Measurements from ENCODE around the gene AASS.
"Not testable (repeated sequence)": the region's sequence is repeated elsewhere in the genome, so short reads cannot be mapped to it uniquely, and the experiment has no call there.

AASS gene

GRCh38 chr7:122143751-122144711 lies at the start of gene AASS:
Gene AASS (minus strand): TSS chr7:122144249. CDS start chr7:122133726, 10,523 bp downstream.
- Histone ChIP-seq H3K27me3 (ENCODE audit: control insufficient read depth, insufficient read depth, low read length) (no peaks in the 10 kb centered on the region), H3K9me3 (ENCODE audit: control insufficient read depth, insufficient read depth, low read depth, low read length) (no peaks in the 10 kb centered on the region), H3K9ac (ENCODE audit: low read length) (peak within 1 kb of the TSS; percentile 96), H3K36me3 (ENCODE audit: control insufficient read depth, insufficient read depth, low read length) (peaks cover 15% of the 10 kb centered on the region), H3K27ac (ENCODE audit: low read depth, low read length) (peak within 1 kb of the TSS; percentile 90), H3K4me3 (ENCODE audit: low read depth, low read length) (peak within 1 kb of the TSS; percentile 99), H3K4me1 (ENCODE audit: control insufficient read depth, insufficient read depth, low read length) (peaks cover 49% of the 10 kb centered on the region)

- H3K27me3 ChIP-seq (ENCODE audit: control insufficient read depth, insufficient read depth, low read length) = no peaks in the 10 kb centered on the region
- no peak overlapping the region for H3K4me3 ChIP-seq (ENCODE audit: low read depth, low read length)
- no peak overlapping the region for H3K9ac ChIP-seq (ENCODE audit: low read length)
- H3K36me3 ChIP-seq (ENCODE audit: control insufficient read depth, insufficient read depth, low read length) = no peaks in the 10 kb centered on the region; the same call in 1 of the 2 replicates
- no peak overlapping the region for H3K27ac ChIP-seq (ENCODE audit: low read depth, low read length)
- peaks cover 23% of the 10 kb centered on the region for H3K9me3 ChIP-seq (ENCODE audit: control insufficient read depth, insufficient read depth, low read depth, low read length)
- no peaks in the 10 kb centered on the region for H3K4me1 ChIP-seq (ENCODE audit: control insufficient read depth, insufficient read depth, low read length)
Observed at GRCh38 chr7:122188785-122189184, 44.7 kb upstream of the AASS start.

- Histone ChIP-seq H3K27me3 (ENCODE audit: control insufficient read depth, insufficient read depth, low read length) (no peaks in the 10 kb centered on the region), H3K4me1 (ENCODE audit: control insufficient read depth, insufficient read depth, low read length) (no peaks in the 10 kb centered on the region), H3K9me3 (ENCODE audit: control insufficient read depth, insufficient read depth, low read depth, low read length) (no peaks in the 10 kb centered on the region), H3K36me3 (ENCODE audit: control insufficient read depth, insufficient read depth, low read length) (no peaks in the 10 kb centered on the region), H3K4me3 (ENCODE audit: low read depth, low read length) (no peak overlapping the region), H3K27ac (ENCODE audit: low read depth, low read length) (no peak overlapping the region), H3K9ac (ENCODE audit: low read length) (no peak overlapping the region)
Observed at GRCh38 chr7:122183106-122183505, 39.1 kb upstream of the AASS start.

GRCh38 chr7:122182081-122182480 lies 38.0 kb upstream of the AASS start:
- no peaks in the 10 kb centered on the region for H3K9me3 ChIP-seq (ENCODE audit: control insufficient read depth, insufficient read depth, low read depth, low read length)
- H3K9ac ChIP-seq (ENCODE audit: low read length) = no peak overlapping the region
- no peaks in the 10 kb centered on the region for H3K4me1 ChIP-seq (ENCODE audit: control insufficient read depth, insufficient read depth, low read length)

GRCh38 chr7:122172144-122172543 lies 28.1 kb upstream of the AASS start:
- H3K4me3 ChIP-seq (ENCODE audit: low read depth, low read length); H3K9ac ChIP-seq (ENCODE audit: low read length); H3K36me3 ChIP-seq (ENCODE audit: control insufficient read depth, insufficient read depth, low read length); H3K27me3 ChIP-seq (ENCODE audit: control insufficient read depth, insufficient read depth, low read length); H3K27ac ChIP-seq (ENCODE audit: low read depth, low read length); H3K9me3 ChIP-seq (ENCODE audit: control insufficient read depth, insufficient read depth, low read depth, low read length): not testable (repeated sequence)
- H3K4me1 ChIP-seq (ENCODE audit: control insufficient read depth, insufficient read depth, low read length) = peaks cover 12% of the 10 kb centered on the region; the same call in 1 of the 2 replicates

More at GRCh38 chr7:122182081-122182480, 38.0 kb upstream of the AASS start:
- H3K27me3 ChIP-seq (ENCODE audit: control insufficient read depth, insufficient read depth, low read length) = no peaks in the 10 kb centered on the region
- no peak overlapping the region for H3K4me3 ChIP-seq (ENCODE audit: low read depth, low read length)
- no peak overlapping the region for H3K27ac ChIP-seq (ENCODE audit: low read depth, low read length)
- H3K36me3 ChIP-seq (ENCODE audit: control insufficient read depth, insufficient read depth, low read length) = no peaks in the 10 kb centered on the region

GRCh38 chr7:122166740-122167139 lies 22.7 kb upstream of the AASS start:
- Histone ChIP-seq H3K27ac (ENCODE audit: low read depth, low read length) (no peak overlapping the region), H3K36me3 (ENCODE audit: control insufficient read depth, insufficient read depth, low read length) (no peaks in the 10 kb centered on the region), H3K9ac (ENCODE audit: low read length) (no peak overlapping the region), H3K4me3 (ENCODE audit: low read depth, low read length) (no peak overlapping the region), H3K9me3 (ENCODE audit: control insufficient read depth, insufficient read depth, low read depth, low read length) (no peaks in the 10 kb centered on the region), H3K4me1 (ENCODE audit: control insufficient read depth, insufficient read depth, low read length) (peaks cover 6% of the 10 kb centered on the region; the same call in 1 of the 2 replicates), H3K27me3 (ENCODE audit: control insufficient read depth, insufficient read depth, low read length) (no peaks in the 10 kb centered on the region)

- Histone ChIP-seq H3K4me1 (ENCODE audit: control insufficient read depth, insufficient read depth, low read length) (peaks cover 1% of the 10 kb centered on the region; the same call in 1 of the 2 replicates), H3K27ac (ENCODE audit: low read depth, low read length) (no peak overlapping the region), H3K4me3 (ENCODE audit: low read depth, low read length) (no peak overlapping the region), H3K9me3 (ENCODE audit: control insufficient read depth, insufficient read depth, low read depth, low read length) (no peaks in the 10 kb centered on the region), H3K27me3 (ENCODE audit: control insufficient read depth, insufficient read depth, low read length) (no peaks in the 10 kb centered on the region), H3K9ac (ENCODE audit: low read length) (no peak overlapping the region), H3K36me3 (ENCODE audit: control insufficient read depth, insufficient read depth, low read length) (no peaks in the 10 kb centered on the region)
Observed at GRCh38 chr7:122166275-122166674, 22.2 kb upstream of the AASS start.

GRCh38 chr7:122161628-122162027 lies 17.6 kb upstream of the AASS start:
- H3K27me3 ChIP-seq (ENCODE audit: control insufficient read depth, insufficient read depth, low read length) = no peaks in the 10 kb centered on the region
- H3K36me3 ChIP-seq (ENCODE audit: control insufficient read depth, insufficient read depth, low read length) = no peaks in the 10 kb centered on the region
- no peak overlapping the region for H3K4me3 ChIP-seq (ENCODE audit: low read depth, low read length)
- H3K4me1 ChIP-seq (ENCODE audit: control insufficient read depth, insufficient read depth, low read length) = peaks cover 3% of the 10 kb centered on the region; the same call in 1 of the 2 replicates
- no peak overlapping the region for H3K27ac ChIP-seq (ENCODE audit: low read depth, low read length)
- H3K9me3 ChIP-seq (ENCODE audit: control insufficient read depth, insufficient read depth, low read depth, low read length) = no peaks in the 10 kb centered on the region
- H3K9ac ChIP-seq (ENCODE audit: low read length) = no peak overlapping the region

GRCh38 chr7:122155566-122155965 lies 11.5 kb upstream of the AASS start:
- Histone ChIP-seq H3K4me1 (ENCODE audit: control insufficient read depth, insufficient read depth, low read length) (peaks cover 17% of the 10 kb centered on the region; the same call in 1 of the 2 replicates), H3K27me3 (ENCODE audit: control insufficient read depth, insufficient read depth, low read length) (no peaks in the 10 kb centered on the region), H3K27ac (ENCODE audit: low read depth, low read length) (0 out of 2 replicates have a peak overlapping the region, but pooled peaks have one; percentile 30), H3K4me3 (ENCODE audit: low read depth, low read length) (no peak overlapping the region), H3K36me3 (ENCODE audit: control insufficient read depth, insufficient read depth, low read length) (no peaks in the 10 kb centered on the region), H3K9ac (ENCODE audit: low read length) (no peak overlapping the region), H3K9me3 (ENCODE audit: control insufficient read depth, insufficient read depth, low read depth, low read length) (peaks cover 3% of the 10 kb centered on the region; the same call in 1 of the 2 replicates)

GRCh38 chr7:122148878-122149277 lies 4.8 kb upstream of the AASS start:
- H3K27me3 ChIP-seq (ENCODE audit: control insufficient read depth, insufficient read depth, low read length) = no peaks in the 10 kb centered on the region
- H3K4me3 ChIP-seq (ENCODE audit: low read depth, low read length) = 0 out of 2 replicates have a peak overlapping the region, but pooled peaks have one; percentile 13
- H3K9ac ChIP-seq (ENCODE audit: low read length) = peak overlapping the region; percentile 62
- H3K36me3 ChIP-seq (ENCODE audit: control insufficient read depth, insufficient read depth, low read length) = no peaks in the 10 kb centered on the region
- peak overlapping the region; percentile 97 for H3K27ac ChIP-seq (ENCODE audit: low read depth, low read length)
- peaks cover 3% of the 10 kb centered on the region; the same call in 1 of the 2 replicates for H3K9me3 ChIP-seq (ENCODE audit: control insufficient read depth, insufficient read depth, low read depth, low read length)
- H3K4me1 ChIP-seq (ENCODE audit: control insufficient read depth, insufficient read depth, low read length) = peaks cover 61% of the 10 kb centered on the region

- peak overlapping the region; percentile 97 for H3K27ac ChIP-seq (ENCODE audit: low read depth, low read length)
- H3K9me3 ChIP-seq (ENCODE audit: control insufficient read depth, insufficient read depth, low read depth, low read length) = peaks cover under 1% of the 10 kb centered on the region; the same call in 1 of the 2 replicates
- no peaks in the 10 kb centered on the region for H3K27me3 ChIP-seq (ENCODE audit: control insufficient read depth, insufficient read depth, low read length)
- H3K4me1 ChIP-seq (ENCODE audit: control insufficient read depth, insufficient read depth, low read length) = peaks cover 61% of the 10 kb centered on the region
- 0 out of 2 replicates have a peak, but pooled peaks cover 4% of the 10 kb centered on the region for H3K36me3 ChIP-seq (ENCODE audit: control insufficient read depth, insufficient read depth, low read length)
- H3K9ac ChIP-seq (ENCODE audit: low read length) = no peak overlapping the region
- no peak overlapping the region for H3K4me3 ChIP-seq (ENCODE audit: low read depth, low read length)
Observed at GRCh38 chr7:122148081-122148480, 4.0 kb upstream of the AASS start.
